Keratinocyte (primary cell): ENCODE measurements around the gene STK32B.

Experiments
- EZH2 ChIP-seq: IDR thresholded peaks from one replicate; pipeline ENCODE4 v1.6.1; 2012; ENCODE audit warnings: inconsistent platforms, mild to moderate bottlenecking, low read length, moderate library complexity
- TF ChIP-seq, protein P1 (sequence below), 3 experiments: IDR thresholded peaks in 1 of 3; conservative IDR thresholded peaks in 1 of 3; optimal IDR thresholded peaks in 1 of 3; 2 replicates in 2 of 3; 3 replicates in 1 of 3; pipeline versions ENCODE3 to v1.5.1; 2011; ENCODE audit warnings: low read length in 3 of 3, mild to moderate bottlenecking in 3 of 3, moderate library complexity in 2 of 3, control low read depth in 1 of 3, inconsistent platforms in 1 of 3; ENCODE audit not compliant: insufficient read depth in 2 of 3; ENCODE audit errors: extremely low read depth in 1 of 3

DNA sequence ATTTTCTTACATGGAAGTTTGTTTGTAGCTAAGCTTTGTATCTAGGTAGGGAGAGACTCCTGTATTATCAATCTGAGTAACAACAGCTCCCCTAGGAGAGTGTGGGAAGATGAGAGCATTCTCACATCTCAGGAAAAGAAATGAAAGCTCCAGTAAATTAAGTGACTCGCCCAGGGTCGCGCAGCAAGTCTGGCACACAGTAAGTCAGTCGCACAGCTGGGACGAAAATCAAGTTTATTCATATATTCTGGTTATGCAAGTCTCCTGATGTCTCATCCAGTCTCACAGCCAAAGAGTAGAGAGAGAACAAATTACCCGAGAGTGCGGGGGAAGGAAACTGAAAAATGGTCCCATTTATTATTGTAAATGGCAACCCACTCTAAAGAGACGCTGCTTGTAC lies 216.1 kb downstream of the STK32B start:
- TF ChIP-seq, protein P1, sequence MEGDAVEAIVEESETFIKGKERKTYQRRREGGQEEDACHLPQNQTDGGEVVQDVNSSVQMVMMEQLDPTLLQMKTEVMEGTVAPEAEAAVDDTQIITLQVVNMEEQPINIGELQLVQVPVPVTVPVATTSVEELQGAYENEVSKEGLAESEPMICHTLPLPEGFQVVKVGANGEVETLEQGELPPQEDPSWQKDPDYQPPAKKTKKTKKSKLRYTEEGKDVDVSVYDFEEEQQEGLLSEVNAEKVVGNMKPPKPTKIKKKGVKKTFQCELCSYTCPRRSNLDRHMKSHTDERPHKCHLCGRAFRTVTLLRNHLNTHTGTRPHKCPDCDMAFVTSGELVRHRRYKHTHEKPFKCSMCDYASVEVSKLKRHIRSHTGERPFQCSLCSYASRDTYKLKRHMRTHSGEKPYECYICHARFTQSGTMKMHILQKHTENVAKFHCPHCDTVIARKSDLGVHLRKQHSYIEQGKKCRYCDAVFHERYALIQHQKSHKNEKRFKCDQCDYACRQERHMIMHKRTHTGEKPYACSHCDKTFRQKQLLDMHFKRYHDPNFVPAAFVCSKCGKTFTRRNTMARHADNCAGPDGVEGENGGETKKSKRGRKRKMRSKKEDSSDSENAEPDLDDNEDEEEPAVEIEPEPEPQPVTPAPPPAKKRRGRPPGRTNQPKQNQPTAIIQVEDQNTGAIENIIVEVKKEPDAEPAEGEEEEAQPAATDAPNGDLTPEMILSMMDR (optimal IDR thresholded peaks at IDR 0.05 in 1 of 3, IDR thresholded peaks at IDR 0.05 in 1 of 3, conservative IDR thresholded peaks at IDR 0.05 in 1 of 3; ENCODE audit: extremely low read depth in 1 of 3, insufficient read depth in 2 of 3, low read length in 3 of 3): no peak
- no peak for TF ChIP-seq EZH2
